Measurements from ENCODE around the gene ERRFI1. TPM values are rescaled to one million over a fixed set of nuclear protein-coding genes. Genes with fewer than 3 reads are reported as not detected.
A peak's percentile ranks its signal among the peaks of the same experiment; 100 is the strongest.
"Not testable (repeated sequence)": the region's sequence is repeated elsewhere in the genome, so short reads cannot be mapped to it uniquely, and the experiment has no call there.

Gene ERRFI1, protein sequence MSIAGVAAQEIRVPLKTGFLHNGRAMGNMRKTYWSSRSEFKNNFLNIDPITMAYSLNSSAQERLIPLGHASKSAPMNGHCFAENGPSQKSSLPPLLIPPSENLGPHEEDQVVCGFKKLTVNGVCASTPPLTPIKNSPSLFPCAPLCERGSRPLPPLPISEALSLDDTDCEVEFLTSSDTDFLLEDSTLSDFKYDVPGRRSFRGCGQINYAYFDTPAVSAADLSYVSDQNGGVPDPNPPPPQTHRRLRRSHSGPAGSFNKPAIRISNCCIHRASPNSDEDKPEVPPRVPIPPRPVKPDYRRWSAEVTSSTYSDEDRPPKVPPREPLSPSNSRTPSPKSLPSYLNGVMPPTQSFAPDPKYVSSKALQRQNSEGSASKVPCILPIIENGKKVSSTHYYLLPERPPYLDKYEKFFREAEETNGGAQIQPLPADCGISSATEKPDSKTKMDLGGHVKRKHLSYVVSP
- total RNA-seq, result 1 to 10 TPM; 1.5 to 1.9 TPM

DNA sequence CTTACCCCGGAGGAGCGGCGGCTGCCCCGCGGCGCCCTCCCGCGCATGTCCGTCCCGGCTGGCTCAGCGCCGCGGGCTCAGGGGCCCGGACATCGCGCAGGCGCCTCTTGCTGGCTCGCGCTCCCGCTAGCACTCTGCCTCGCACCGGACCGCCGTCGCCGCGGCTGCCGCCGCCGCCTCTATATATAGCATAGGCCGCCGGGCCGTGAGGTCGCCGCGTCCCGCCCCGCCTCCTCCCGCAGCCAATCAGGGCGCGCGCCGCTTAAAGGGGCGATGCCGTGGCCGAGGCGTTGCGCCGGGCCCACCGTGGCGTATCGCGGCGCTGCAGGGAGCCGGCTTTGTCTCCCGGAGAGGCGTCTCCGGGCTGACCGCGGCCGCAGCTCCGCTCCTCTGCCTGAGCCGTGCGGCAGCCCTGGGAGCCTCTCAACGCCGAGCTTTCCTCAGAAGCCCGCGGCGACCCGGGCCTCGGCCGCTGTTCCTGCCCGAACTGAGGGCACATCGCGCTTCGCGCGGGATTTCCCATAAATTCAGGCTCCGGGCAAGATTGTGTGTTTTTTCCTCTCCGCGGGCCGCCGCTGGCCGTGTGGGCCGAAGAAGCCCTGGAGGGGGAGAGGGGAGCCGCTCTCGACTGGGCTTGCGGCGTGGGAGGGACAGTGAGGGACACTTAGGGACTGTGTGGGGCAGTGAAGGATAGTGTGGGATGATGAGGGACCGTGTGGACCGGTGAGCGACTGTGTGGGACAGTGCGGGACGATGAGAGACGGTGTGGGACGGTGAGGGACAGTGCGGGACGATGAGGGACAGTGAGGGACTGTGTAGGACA lies at the start of gene ERRFI1:
Gene ERRFI1 (minus strand): TSS at position 157 of the 823 bp plus-strand sequence. CDS start 10,690 bp downstream, outside the sequence.
- Mint-ChIP-seq H3K4me1 (ENCODE audit: low read depth) (peaks cover 12% of the 10 kb centered on the region), H3K4me3 (peak within 1 kb of the TSS; percentile 78), H3K9me3 (no peaks in the 10 kb centered on the region), H3K27ac (no peak within 1 kb of the TSS), H3K36me3 (no peaks in the 10 kb centered on the region), H3K27me3 (peaks cover 21% of the 10 kb centered on the region)
- ChIA-PET CTCF (interaction anchor here (7.3 kb wide), 1 partner anchor 289 kb away, joined by 38 read pairs; no protein-coding TSS in a partner anchor), POLR2A (no interaction called here)
- peak; percentile 91 for DNase-seq
- intact Hi-C loops (cut with micrococcal nuclease), result loop anchor here (1.0 to 5.0 kb wide), 2 partner anchors 71 to 292 kb away; partner anchors contain the start of gene SLC45A1

DNA sequence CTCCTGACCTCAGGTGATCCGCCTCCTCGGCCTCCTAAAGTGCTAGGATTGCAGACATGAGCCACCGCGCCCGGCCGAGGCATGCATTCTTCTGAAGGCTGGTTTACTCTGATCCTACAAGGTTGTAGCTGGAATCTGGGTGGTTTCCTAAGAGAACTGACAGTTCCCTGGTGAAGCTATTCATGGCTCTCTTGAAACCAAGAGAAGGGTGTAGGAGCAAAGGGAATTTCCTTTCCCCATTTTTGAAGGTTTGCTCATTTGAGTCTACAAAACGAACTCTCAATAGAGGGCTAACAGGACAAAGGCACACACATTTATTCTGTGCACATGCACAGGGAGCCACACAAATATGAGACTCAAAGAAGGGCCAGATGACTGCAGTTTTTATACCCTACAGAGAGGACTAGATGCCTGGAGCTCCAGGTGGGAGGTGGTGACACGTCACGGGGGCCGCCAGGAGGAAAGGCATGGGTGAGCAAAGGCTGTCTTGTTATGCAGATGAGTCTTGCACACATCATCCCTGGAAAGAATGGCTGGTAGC lies 49.5 kb upstream of the ERRFI1 start:
- no peak overlapping the region for H3K4me3 Mint-ChIP-seq
- peaks cover 7% of the 10 kb centered on the region for H3K4me1 Mint-ChIP-seq (ENCODE audit: low read depth)
- no peaks in the 10 kb centered on the region for H3K36me3 Mint-ChIP-seq
- POLR2A ChIA-PET, result no interaction called here
- peaks cover 7% of the 10 kb centered on the region for H3K27me3 Mint-ChIP-seq
- no peak overlapping the region for H3K27ac Mint-ChIP-seq
- intact Hi-C loops (cut with micrococcal nuclease), result no loop called here
- no peak for DNase-seq
- CTCF ChIA-PET, result no interaction called here
- no peaks in the 10 kb centered on the region for H3K9me3 Mint-ChIP-seq

DNA sequence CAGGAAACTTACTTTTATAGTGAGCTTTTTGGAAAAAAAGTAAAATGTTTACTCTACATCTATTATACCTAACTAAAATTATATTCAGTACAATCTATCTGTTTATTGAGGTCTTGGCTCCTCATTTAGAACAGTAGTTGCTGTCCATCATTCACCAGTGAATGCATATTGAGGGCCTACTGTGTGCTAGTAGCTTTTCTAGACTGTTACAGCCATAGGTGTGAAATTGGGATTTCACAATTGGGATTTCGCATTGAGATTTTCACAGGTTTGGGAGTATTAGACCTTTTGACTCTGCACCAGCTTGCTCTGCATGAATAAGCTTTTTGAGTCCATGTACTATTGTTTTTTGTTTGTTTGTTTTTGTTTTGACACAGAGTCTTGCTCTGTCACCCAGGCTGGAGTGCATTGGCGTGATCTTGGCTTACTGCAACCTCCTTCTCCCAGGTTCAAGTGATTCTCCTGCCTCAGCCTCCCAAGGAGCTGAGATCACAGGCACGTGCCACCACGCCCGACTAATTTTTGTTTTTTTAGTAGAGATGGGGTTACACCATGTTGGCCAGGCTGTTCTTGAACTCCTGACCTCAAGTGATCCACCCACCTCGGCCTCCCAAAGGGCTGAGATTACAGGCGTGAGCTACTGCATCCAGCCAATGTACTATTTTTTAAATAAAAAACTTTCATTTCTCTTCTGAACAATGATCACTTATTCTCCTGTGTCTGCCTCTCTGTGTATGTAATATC lies 47.2 kb upstream of the ERRFI1 start:
- Mint-ChIP-seq H3K4me3 (no peak overlapping the region), H3K36me3 (no peaks in the 10 kb centered on the region)
- POLR2A ChIA-PET, result no interaction called here

DNA sequence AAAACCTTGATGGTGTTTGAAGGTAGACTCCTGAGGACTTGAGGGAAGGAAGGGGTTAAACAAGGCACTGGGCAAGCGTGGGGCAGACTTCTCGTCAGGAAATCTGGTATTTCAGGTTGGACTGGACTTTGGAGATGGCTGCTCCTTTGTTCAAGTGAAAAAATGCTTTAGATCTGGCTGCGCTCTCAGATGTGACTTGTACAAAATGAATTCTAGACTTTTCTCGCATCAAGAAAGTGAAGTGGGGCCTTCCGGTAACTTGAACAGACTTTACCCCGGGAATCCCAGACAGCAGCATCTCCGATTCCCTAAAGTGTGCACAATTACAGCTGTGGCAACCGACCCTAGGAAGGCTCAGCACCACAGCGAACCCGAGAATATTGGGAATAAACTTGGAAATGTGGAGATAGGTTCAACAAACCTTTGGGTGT lies 44.3 kb upstream of the ERRFI1 start:
- H3K4me1 Mint-ChIP-seq (ENCODE audit: low read depth), result no peaks in the 10 kb centered on the region
- peaks cover 7% of the 10 kb centered on the region for H3K27me3 Mint-ChIP-seq
- ChIA-PET CTCF (no interaction called here), POLR2A (no interaction called here)
- no peak overlapping the region for H3K4me3 Mint-ChIP-seq
- H3K27ac Mint-ChIP-seq, result no peak overlapping the region
- no peaks in the 10 kb centered on the region for H3K36me3 Mint-ChIP-seq
- no peaks in the 10 kb centered on the region for H3K9me3 Mint-ChIP-seq
- intact Hi-C loops (cut with micrococcal nuclease), result no loop called here
- no peak for DNase-seq

More for the DNA sequence above, 47.2 kb upstream of the ERRFI1 start:
- Mint-ChIP-seq H3K27me3 (peaks cover 7% of the 10 kb centered on the region), H3K9me3 (no peaks in the 10 kb centered on the region), H3K4me1 (ENCODE audit: low read depth) (peaks cover 3% of the 10 kb centered on the region), H3K27ac (no peak overlapping the region)
- no peak for DNase-seq
- CTCF ChIA-PET, result no interaction called here
- intact Hi-C loops (cut with micrococcal nuclease), result no loop called here

DNA sequence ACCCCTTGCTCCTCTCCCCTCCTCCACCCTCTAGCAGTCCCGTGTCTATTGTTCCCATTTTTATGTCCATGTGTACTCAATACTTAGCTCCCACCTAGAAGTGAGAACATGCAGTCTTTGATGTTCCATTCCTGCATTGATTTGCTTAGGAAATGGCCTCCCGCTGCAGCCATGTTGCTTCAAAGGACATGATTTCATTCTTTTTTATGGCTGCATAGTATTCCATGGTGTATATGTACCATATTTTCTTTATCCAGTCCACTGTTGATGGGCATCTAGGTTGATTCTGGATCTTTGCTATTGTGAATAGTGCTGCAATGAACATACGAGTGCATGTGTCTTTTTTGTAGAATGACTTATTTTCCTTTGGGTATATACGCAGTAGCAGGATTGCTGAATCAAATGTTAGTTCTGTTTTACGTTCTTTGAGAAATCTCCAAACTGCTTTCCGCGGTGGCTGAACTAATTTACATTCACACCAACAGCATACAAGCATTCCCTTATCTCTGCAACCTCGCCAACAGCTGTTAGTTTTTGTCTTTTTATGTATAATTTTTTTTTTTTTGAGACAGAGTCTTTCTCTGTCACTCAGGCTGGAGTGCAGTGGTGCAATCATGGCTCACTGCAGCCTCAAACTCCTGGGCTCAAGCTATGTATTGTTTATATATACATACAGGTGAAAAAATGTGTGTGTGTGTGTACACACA lies 43.7 kb upstream of the ERRFI1 start:
- H3K36me3 Mint-ChIP-seq; H3K27me3 Mint-ChIP-seq; H3K4me3 Mint-ChIP-seq; H3K4me1 Mint-ChIP-seq (ENCODE audit: low read depth); H3K9me3 Mint-ChIP-seq; POLR2A ChIA-PET; CTCF ChIA-PET; DNase-seq; H3K27ac Mint-ChIP-seq; intact Hi-C loops (cut with micrococcal nuclease): not testable (repeated sequence)

DNA sequence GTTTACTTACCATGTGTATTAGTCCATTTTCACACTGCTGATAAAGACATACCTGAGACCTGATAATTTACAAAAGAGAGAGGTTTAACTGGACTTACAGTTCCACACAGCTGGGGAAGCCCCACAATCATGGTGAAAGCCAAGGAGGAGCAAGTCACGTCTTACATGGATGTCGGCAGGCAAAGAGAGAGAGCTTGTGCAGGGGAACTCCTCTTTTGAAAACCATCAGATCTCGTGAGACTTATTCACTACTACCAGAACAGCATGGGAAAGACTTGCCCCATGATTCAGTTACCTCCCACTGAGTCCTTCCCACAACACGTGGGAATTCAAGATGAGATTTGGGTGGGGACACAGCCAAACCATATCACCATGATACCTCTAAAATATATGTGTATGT lies 39.3 kb upstream of the ERRFI1 start:
- H3K9me3 Mint-ChIP-seq, result no peaks in the 10 kb centered on the region
- no peak for DNase-seq
- H3K4me3 Mint-ChIP-seq, result no peak overlapping the region
- POLR2A ChIA-PET, result no interaction called here
- CTCF ChIA-PET, result no interaction called here
- H3K4me1 Mint-ChIP-seq (ENCODE audit: low read depth), result no peaks in the 10 kb centered on the region
- H3K36me3 Mint-ChIP-seq, result no peaks in the 10 kb centered on the region
- no peak overlapping the region for H3K27ac Mint-ChIP-seq
- no peaks in the 10 kb centered on the region for H3K27me3 Mint-ChIP-seq
- intact Hi-C loops (cut with micrococcal nuclease), result no loop called here

DNA sequence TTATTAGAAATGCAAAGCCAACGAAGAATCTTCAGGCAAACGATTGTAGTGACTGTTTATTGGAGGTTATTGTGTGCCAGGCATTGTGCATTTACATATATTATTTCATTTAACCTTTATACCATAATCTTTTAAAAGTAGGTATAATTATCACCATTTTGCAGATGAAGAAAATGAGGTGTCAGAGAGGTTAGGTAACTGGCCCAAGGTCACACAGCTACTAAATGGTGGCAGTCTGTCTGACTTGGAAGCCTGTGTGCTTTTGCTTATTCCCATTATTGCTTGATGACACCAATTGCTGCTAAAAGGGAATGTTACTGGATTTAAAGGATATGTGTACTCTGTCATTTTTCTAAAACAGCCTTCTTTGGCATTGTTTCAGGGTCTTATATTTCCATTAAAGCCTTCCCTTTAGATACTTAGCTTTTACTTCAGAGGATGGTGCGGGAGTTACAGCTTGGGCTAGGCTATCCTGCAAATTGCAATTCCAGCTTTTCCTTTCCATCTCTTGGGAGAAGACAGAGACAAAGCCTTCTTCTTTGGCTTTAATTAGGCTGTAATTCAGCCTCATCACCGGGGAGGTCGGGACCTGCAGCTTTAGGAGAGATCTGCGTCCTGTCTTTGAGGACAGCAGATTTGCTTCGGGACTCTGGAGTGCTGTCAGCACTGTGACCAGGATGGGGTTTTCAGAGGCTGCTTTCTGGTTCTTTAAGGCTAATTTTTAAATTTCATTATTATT lies 37.4 kb upstream of the ERRFI1 start:
- intact Hi-C loops (cut with micrococcal nuclease), result no loop called here
- no peak for DNase-seq
- Mint-ChIP-seq H3K27me3 (no peaks in the 10 kb centered on the region), H3K9me3 (no peaks in the 10 kb centered on the region), H3K4me3 (no peak overlapping the region), H3K27ac (no peak overlapping the region), H3K4me1 (ENCODE audit: low read depth) (no peaks in the 10 kb centered on the region), H3K36me3 (no peaks in the 10 kb centered on the region)
- ChIA-PET CTCF (no interaction called here), POLR2A (no interaction called here)

DNA sequence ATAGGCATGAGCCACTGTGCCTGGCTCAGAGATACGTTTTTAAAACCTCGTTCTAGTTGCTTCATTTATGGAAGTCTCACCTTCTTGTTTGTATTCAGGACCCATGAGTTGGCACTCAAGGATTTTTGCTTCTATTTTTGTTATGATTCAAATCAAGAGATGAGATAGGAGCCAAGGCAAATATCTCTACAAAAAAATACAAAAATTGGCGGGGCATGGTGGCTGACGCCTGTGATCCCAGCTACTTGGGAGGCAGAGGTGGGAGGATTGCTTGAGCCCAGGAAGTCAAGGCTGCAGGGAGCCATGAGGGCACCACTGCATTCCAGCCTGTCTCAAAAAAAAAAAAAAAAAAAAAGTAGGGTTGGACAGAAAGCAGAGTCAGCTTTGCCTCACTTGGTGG lies 36.8 kb upstream of the ERRFI1 start:
- Mint-ChIP-seq H3K4me3 (no peak overlapping the region), H3K36me3 (no peaks in the 10 kb centered on the region), H3K27ac (no peak overlapping the region), H3K27me3 (no peaks in the 10 kb centered on the region), H3K4me1 (ENCODE audit: low read depth) (no peaks in the 10 kb centered on the region), H3K9me3 (no peaks in the 10 kb centered on the region)
- intact Hi-C loops (cut with micrococcal nuclease), result no loop called here
- CTCF ChIA-PET, result no interaction called here
- POLR2A ChIA-PET, result no interaction called here
- no peak for DNase-seq

DNA sequence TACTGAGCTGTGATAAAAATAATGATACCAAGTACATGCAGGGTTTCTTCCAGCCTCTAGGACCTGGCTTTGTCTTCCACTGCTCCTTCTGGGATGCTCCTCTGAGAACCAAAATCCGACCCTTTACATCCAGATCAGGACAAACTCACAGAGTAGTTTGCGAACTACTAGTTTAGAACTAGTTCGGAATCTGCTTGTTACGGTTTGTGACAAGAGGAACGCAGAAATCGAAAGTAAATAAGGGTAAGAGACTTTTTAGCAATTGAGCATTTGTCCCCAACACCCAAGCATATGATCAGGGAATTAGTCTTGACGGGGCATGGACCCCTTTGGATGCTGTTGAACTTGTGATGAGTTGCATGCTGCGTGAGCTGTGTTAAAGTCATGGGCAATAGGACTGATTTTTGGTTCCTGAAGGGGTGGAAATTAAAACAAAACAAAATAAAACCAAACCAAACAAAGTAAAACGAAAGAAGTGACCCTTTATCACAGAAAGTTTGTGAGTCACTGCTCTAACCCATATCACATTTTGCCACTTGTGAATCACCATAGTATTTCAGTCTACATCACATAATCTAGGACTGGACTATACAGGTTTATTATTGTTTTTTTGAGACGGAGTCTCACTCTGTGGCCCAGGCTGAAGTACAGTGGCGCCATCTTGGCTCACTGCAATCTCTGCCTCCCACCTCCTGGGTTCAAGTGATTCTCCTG lies 35.7 kb upstream of the ERRFI1 start:
- Mint-ChIP-seq H3K27ac (no peak overlapping the region), H3K9me3 (no peaks in the 10 kb centered on the region), H3K4me3 (no peak overlapping the region), H3K27me3 (no peaks in the 10 kb centered on the region), H3K4me1 (ENCODE audit: low read depth) (no peaks in the 10 kb centered on the region), H3K36me3 (no peaks in the 10 kb centered on the region)
- DNase-seq, result no peak
- ChIA-PET POLR2A (no interaction called here), CTCF (no interaction called here)
- intact Hi-C loops (cut with micrococcal nuclease), result no loop called here

DNA sequence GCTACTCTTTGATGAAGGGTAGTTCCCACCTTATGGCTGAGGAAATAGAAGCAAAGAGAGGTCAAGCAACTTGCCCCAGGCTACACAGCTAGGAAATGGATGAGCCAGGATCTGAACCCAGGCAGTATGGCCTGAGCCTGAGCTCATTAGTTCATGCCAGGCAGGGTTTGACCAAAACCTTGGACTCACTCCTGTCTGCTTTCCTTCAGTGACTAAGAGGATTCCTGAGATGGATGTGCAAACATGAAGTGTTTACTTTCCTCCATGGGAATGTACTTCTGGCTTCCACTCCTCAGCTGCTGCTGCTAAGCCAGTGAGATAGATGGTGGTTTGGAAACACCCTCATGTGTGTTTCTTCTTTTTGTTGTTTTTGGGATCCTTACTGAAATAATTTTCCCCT lies 35.1 kb upstream of the ERRFI1 start:
- no peak overlapping the region for H3K27ac Mint-ChIP-seq
- no peaks in the 10 kb centered on the region for H3K4me1 Mint-ChIP-seq (ENCODE audit: low read depth)
- CTCF ChIA-PET, result no interaction called here
- POLR2A ChIA-PET, result no interaction called here
- intact Hi-C loops (cut with micrococcal nuclease), result no loop called here
- no peak for DNase-seq
- H3K36me3 Mint-ChIP-seq, result no peaks in the 10 kb centered on the region
- H3K9me3 Mint-ChIP-seq, result no peaks in the 10 kb centered on the region
- H3K27me3 Mint-ChIP-seq, result no peaks in the 10 kb centered on the region
- H3K4me3 Mint-ChIP-seq, result no peak overlapping the region
